Smooth muscle cell (in vitro differentiated cells): ENCODE measurements around the gene MYOM1. TPM values are rescaled to one million over a fixed set of nuclear protein-coding genes. Genes with fewer than 3 reads are reported as not detected.

ENCODE experiments used
- DNase-seq: peaks from one replicate; lab custom pipeline; 2025; ENCODE audit not compliant: unreplicated experiment; lab: John Stamatoyannopoulos, UW
- H2AFZ ChIP-seq: fragments of 200-600 bp; sonication (generic); 2 replicates; pipeline ENCODE4 v1.6.0; 2016; ENCODE audit warnings: antibody characterized with exemption, low read depth, mild to moderate bottlenecking
- H3F3A ChIP-seq: fragments of 200-600 bp; sonication (generic); 2 replicates; pipeline ENCODE4 v1.6.0; 2017; ENCODE audit warnings: antibody characterized with exemption, low read depth
- H3K27ac ChIP-seq: fragments of 200-600 bp; sonication (generic); 2 replicates; pipeline ENCODE4 v1.5.1; 2016; ENCODE audit warnings: low read depth, mild to moderate bottlenecking
- H3K27me3 ChIP-seq: fragments of 200-600 bp; sonication (generic); 2 replicates; pipeline ENCODE4 v1.6.1; 2016; ENCODE audit warnings: low read depth, mild to moderate bottlenecking
- H3K36me3 ChIP-seq: fragments of 200-600 bp; sonication (generic); 2 replicates; pipeline ENCODE4 v1.5.1; 2016; ENCODE audit warnings: low read depth
- H3K4me1 ChIP-seq: fragments of 200-600 bp; sonication (generic); 2 replicates; pipeline ENCODE4 v1.5.1; 2016; ENCODE audit warnings: low read depth
- H3K4me2 ChIP-seq: fragments of 200-600 bp; sonication (generic); 2 replicates; pipeline ENCODE4 v1.6.0; 2016; ENCODE audit warnings: mild to moderate bottlenecking
- H3K4me3 ChIP-seq: fragments of 200-600 bp; sonication (generic); 2 replicates; pipeline ENCODE4 v1.5.1; 2016; ENCODE audit warnings: mild to moderate bottlenecking
- H3K79me2 ChIP-seq: fragments of 200-600 bp; sonication (generic); 2 replicates; pipeline ENCODE4 v1.6.0; 2016; ENCODE audit warnings: low read depth, mild to moderate bottlenecking
- H3K9ac ChIP-seq: fragments of 200-600 bp; sonication (generic); 2 replicates; pipeline ENCODE4 v1.6.0; 2016; ENCODE audit warnings: low read depth
- H3K9me3 ChIP-seq: fragments of 200-600 bp; sonication (generic); replicated peaks from 2 replicates; pipeline ENCODE4 v1.5.1; 2016; ENCODE audit warnings: low read depth
- H4K20me1 ChIP-seq: fragments of 200-600 bp; sonication (generic); 2 replicates; pipeline ENCODE4 v1.6.0; 2016; ENCODE audit warnings: low read depth
- WGBS: methylation state at CpG from one replicate; pipeline ENCODE4 v1.1.7; 2016; ENCODE audit warnings: low lambda C conversion rate; 5-methylcytosine and 5-hydroxymethylcytosine counted together
- polyA plus RNA-seq: library from polyadenylated mRNA; unstranded; fragments of >200 nt; fragmentation: Nextera tagmentation; extraction: Ambion mirVana; gene quantifications from 2 replicates; pipeline ENCODE4 v1.2.1, GENCODE V29; 2016
- total RNA-seq: library from RNA; depleted of rRNA; stranded (reverse); fragments of >200 nt; gene quantifications from 2 replicates; pipeline ENCODE4 v1.2.3, GENCODE V29; 2014
- TF ChIP-seq, protein P1 (sequence below): fragments of 200-600 bp; sonication (generic); IDR thresholded peaks from 2 replicates; pipeline ENCODE4 v1.5.1; 2017; ENCODE audit warnings: borderline replicate concordance, mild to moderate bottlenecking, antibody characterized with exemption; ENCODE audit not compliant: insufficient read depth, poor library complexity, severe bottlenecking

MYOM1 gene
- total and polyA plus RNA-seq, 2 experiments from 2014 or later: 0.40 to 0.87 TPM

DNA sequence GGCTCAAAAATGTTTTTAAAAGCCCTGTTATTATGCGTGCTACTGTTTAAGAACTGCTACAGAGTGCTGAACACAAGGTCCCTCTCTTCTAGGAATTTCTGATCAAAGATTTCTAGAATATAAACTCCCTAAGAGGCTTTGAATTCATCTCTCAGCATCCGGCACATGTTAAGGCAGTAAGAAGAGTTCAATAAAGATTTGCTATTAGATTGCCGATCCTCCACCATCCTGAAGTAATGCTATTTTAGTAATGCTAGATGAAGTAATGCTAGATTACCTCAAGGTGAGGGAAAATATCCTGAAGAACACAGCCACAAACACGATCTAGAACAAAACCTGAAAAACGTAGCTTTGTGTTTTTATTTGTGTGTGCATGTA, 41.2 kb upstream of the MYOM1 start:
- Histone ChIP-seq H3K27me3 (no peaks in the 10 kb centered on the region), H3K27ac (peak overlapping the region; percentile 97), H4K20me1 (peaks cover 47% of the 10 kb centered on the region), H3F3A (peaks cover 48% of the 10 kb centered on the region), H2AFZ (peak overlapping the region; percentile 92), H3K9me3 (no peaks in the 10 kb centered on the region), H3K9ac (peak overlapping the region; percentile 99), H3K4me2 (peak overlapping the region; percentile 96), H3K36me3 (peaks cover 3% of the 10 kb centered on the region), H3K4me3 (peak overlapping the region; percentile 97), H3K79me2 (peaks cover 59% of the 10 kb centered on the region), H3K4me1 (peaks cover 44% of the 10 kb centered on the region)
- TF ChIP-seq, protein P1, sequence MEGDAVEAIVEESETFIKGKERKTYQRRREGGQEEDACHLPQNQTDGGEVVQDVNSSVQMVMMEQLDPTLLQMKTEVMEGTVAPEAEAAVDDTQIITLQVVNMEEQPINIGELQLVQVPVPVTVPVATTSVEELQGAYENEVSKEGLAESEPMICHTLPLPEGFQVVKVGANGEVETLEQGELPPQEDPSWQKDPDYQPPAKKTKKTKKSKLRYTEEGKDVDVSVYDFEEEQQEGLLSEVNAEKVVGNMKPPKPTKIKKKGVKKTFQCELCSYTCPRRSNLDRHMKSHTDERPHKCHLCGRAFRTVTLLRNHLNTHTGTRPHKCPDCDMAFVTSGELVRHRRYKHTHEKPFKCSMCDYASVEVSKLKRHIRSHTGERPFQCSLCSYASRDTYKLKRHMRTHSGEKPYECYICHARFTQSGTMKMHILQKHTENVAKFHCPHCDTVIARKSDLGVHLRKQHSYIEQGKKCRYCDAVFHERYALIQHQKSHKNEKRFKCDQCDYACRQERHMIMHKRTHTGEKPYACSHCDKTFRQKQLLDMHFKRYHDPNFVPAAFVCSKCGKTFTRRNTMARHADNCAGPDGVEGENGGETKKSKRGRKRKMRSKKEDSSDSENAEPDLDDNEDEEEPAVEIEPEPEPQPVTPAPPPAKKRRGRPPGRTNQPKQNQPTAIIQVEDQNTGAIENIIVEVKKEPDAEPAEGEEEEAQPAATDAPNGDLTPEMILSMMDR: no peak
- DNase-seq: no peak
- WGBS: 25% methylated on average over 5 of the region's 5 CpGs

DNA sequence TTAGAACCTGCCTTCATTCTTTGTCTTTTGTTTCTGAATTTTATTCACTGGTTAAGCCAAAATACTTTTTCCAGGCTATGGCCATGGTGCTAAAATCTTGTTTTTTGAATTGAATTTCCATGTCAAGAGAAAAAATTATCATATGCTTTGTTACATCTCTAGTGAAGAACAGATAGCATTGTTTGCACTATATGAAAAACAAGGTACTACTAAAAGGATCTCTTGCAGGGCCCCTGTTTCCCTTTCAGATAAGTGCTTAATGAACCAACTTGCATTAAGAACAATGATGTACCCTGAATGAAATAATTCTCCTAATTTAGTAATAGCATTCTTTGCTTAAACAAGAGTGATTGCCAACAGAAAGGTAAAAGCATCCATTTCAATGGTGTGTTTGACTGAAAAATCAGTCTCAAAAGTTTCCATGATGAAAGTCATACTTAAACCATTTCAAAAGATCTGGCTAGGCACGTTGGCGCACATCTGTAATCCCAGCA, 37.9 kb upstream of the MYOM1 start:
- Histone ChIP-seq H3K27me3 (no peaks in the 10 kb centered on the region), H3K79me2 (peaks cover 58% of the 10 kb centered on the region), H3K27ac (peak overlapping the region; percentile 89), H3K36me3 (peaks cover 3% of the 10 kb centered on the region), H3F3A (peaks cover 70% of the 10 kb centered on the region), H3K9ac (peak overlapping the region; percentile 27), H3K4me3 (no peak overlapping the region), H4K20me1 (peaks cover 47% of the 10 kb centered on the region), H2AFZ (no peak overlapping the region), H3K4me1 (peaks cover 17% of the 10 kb centered on the region), H3K9me3 (no peaks in the 10 kb centered on the region), H3K4me2 (no peak overlapping the region)
- TF ChIP-seq, protein P1: no peak
- 98% methylated on average over 2 of the region's 2 CpGs for WGBS
- DNase-seq: no peak

DNA sequence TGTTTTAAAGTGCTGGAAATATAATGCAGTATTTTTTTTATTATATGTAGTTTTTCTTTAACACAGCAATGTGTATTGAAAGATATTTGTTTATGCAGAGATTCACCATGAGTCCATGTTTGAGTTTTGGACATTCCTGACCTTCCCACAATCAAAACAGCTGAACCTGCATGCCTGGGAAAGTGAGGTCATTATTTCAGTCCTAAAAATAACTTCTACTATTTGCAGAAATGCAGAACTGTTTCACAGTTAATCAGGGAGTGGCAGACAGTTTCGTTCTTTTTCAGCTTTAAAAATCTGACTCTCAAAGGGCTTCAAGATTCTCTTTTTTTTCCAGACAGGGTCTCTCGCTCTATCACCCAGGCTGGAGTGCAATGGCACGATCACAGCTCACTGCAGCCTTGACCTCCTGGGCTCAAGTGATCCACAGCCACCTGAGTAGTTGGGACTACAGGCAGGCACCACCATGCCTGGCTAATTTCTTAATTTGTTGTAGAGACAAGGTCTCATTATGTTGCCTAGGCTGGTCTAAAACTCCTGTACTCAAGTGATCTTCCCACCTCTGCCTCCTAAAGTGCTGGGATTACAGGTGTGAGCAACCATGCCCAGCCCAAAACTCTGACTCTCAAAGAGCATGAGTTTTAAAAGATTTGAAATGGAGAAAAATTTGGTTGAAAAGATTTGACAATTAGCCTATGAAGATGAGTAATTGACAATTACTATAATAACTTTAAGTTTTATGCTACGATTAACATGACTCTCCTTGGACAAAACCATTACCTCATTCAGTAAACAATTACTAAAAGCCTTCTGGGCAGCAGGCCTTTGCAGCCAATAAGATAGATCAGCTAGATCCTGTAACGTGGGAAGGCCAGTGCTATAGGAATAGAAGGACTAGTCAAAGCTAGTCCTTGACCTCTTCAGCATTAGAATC, 37.2 kb upstream of the MYOM1 start:
- H3F3A ChIP-seq: peaks cover 70% of the 10 kb centered on the region
- no peak overlapping the region for H3K4me3 ChIP-seq
- H2AFZ ChIP-seq: no peak overlapping the region
- peaks cover 3% of the 10 kb centered on the region for H3K36me3 ChIP-seq
- TF ChIP-seq, protein P1: no peak
- peaks cover 17% of the 10 kb centered on the region for H3K4me1 ChIP-seq
- H3K79me2 ChIP-seq: peaks cover 58% of the 10 kb centered on the region
- peak overlapping the region; percentile 89 for H3K27ac ChIP-seq
- no peak for DNase-seq
- 65% methylated on average over 5 of the region's 5 CpGs for WGBS
- peak overlapping the region; percentile 31 for H3K9ac ChIP-seq
- H4K20me1 ChIP-seq: peaks cover 52% of the 10 kb centered on the region
- peak overlapping the region; percentile 37 for H3K4me2 ChIP-seq
- H3K27me3 ChIP-seq: no peaks in the 10 kb centered on the region
- no peaks in the 10 kb centered on the region for H3K9me3 ChIP-seq
